ENCODE results near the gene RASL11A.
"Not testable (repeated sequence)": the region's sequence is repeated elsewhere in the genome, so short reads cannot be mapped to it uniquely, and the experiment has no call there.

The RASL11A gene

GRCh38 chr13:27300941-27301586, 30.4 kb downstream of the RASL11A start:
- no peak for DNase-seq

DNA sequence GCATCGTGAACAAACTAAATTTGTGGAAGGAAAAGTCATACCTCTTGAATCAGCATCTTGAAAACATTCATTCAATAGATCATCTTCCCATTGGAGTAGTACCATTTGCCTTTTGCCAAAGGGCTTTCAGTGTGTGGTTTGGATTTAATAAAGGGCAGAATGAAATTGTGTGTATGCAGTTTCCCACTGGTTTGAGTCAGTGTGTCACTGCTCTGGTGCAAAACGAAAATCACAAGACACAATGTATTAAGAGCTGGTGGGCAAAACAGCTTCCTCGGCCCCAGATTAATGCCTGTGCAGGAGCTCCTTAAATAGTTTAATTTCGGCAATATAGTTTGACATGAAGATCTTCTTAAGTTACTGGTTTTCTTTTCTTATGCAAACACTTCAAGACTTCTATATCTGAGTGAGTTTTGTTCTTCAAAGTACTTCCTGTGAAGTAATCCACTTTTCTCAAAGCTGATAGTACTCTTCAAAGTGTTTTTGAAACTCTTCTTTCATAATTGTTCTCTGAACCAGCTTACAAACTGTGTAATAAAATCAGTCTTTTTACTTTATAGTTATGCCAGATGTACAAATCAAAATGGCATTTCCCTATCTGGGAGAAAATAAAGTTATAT, 32.1 kb downstream of the RASL11A start:
- no peak for DNase-seq

DNA sequence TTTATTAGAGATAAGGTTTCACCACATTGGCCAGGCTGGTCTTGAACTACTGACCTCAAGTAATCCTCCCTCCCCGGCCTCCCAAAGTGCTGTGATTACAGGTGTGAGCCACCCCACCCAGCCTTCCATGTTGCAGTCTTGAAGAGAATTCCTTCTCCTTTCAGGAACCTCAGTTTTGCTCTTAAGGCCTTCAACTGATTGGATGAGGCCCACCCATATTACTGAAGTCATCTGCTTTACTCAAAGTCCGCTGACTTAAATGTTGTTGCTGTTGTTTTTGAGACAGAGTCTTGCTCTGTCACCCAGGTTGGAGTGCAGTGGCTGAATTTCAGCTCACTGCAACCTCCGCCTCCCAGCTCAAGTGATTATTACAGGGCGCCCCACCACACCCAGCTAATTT, 33.5 kb downstream of the RASL11A start:
- no peak for DNase-seq

- no peak for DNase-seq
These were observed 34.0 kb downstream of the RASL11A start for GRCh38 chr13:27304611-27305010.

DNA sequence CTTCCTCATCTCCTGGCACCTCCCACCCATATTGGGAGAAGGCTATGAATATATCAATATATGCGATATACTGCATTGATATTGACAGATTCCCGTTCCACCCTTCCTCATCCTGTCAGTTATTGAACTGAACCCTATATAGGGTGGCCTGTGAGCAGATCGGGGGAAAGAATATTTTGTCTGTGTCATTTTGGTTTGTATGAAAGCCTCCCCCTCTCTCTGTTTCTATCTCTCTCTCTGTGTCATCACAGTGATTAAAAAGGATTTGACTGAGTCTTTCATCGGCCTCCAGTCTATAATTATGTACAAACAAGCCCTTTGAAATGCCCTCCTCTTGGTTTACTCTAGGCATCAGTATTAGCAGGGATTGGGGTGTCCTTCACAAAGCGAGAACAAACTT, 35.7 kb downstream of the RASL11A start:
- DNase-seq, result no peak

DNA sequence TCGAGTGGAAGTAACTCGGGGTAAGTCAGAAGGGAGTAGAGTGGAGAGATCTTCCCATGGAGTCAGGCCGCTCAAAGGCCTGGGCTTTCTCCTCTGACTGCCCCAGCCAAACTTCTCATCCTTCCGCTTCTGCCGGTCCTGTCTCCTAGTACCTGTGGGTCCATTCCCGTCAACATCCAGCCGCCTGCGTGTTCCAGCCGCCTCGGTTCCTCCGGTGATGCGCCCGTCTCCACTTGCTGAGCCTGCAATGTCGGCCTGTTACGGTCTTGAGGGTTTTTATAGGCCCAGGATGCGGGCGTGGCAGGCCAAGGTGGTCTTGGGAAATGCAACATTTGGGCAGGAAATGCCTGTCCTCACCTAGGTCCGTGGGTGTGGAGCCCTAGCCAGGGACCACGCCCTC, 38.3 kb downstream of the RASL11A start:
- no peak for DNase-seq

DNA sequence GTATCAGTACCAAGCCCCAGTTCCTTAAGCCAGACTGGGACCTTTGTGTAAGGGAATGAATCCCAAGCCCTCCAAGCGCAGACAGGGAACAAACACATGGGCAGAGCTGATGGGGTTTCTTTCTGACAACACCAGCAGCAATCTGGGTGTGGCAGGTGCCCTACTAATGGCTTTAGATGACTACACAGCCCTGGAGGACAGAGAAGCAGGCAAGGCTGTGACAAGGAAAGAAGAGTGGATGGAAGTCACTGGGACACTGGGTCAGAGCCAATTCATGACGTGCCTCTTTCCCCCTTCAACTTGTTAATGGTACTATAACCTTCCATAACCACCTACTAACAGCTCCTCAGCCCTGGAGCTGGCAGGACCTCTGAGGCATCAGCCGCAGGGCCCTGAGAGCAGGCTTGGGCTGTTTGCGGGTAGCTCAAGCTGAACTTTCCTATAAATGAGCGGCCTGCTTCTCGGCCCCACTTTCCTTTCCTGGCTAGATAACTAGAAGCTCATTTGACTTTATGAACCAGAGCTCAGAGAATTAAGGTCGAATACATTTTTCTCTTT, 38.9 kb downstream of the RASL11A start:
- DNase-seq, result no peak

DNA sequence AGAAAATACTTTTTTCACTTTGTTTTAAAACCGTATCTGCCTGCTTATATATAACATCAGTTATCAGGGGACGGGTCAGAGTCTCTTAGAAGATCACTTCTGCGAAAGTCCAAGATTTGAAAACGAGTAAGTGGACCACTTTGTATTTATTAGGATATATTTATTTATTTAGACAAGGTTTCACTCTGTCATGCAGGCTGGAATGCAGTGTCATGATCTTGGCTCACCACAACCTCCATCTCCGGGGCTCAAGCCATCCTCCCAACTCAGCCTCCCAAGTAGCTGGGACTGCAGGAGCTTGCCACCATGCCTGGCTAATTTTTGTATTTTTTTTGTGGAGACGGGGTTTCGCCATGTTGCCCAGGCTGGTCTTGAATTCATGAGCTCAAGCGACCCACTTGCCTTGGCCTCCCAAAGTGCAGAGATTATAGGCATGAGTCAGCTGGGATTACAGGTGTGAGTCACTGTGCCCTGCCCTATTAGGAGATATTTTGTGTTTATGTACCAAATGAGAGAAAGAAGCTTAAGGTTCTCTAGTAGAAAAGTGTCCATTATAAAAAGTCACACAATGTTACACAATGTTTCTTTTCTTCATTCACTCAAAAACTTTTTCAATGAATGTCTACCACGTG, 39.5 kb downstream of the RASL11A start:
- no peak for DNase-seq

DNA sequence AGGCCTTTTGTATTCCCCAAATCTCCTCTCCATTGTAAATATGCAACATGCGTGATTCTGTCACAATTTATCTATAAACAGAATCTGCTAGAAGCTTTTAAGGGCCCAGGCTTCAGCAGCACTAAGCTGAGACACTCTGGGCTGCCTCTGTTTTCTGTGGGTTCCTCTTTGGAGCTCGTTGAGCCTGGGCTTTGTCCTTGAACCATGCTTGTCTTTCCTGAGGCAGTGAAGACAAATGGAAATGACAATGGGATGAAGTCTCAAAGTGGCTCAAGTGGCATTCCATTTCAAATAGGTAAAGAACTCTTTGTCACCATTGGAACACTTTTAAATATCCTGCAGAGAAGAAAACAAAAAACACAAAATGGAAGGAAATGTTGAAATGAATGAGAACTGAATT, 40.3 kb downstream of the RASL11A start:
- no peak for DNase-seq

GRCh38 chr13:27311518-27312210, 41.0 kb downstream of the RASL11A start:
- DNase-seq, result no peak

- DNase-seq, result no peak
These were observed 43.1 kb downstream of the RASL11A start for GRCh38 chr13:27313770-27314169.

DNA sequence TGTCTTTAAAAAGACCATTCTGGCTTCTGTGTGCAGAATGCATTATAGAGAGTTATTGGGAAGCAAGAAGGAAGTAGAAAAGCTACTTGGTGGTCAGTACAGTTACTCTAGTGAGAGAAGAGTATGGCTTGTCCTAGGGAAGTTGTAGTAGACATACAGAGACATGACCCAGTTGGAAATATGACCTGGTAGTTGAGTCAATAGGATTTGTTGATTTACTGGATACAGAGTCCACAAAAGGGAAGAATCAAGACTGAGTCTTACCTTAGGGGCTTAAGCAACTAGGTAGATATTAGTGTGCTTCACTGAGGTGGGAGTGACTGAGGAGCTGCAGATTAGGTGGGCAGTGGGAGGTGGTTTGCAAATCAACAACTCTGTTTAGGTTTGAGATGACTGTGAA, 48.8 kb downstream of the RASL11A start:
- no peak for DNase-seq

- DNase-seq, result no peak
These were observed 51.1 kb downstream of the RASL11A start for GRCh38 chr13:27321468-27322431.

GRCh38 chr13:27322443-27322842, 51.8 kb downstream of the RASL11A start:
- DNase-seq, result not testable (repeated sequence)

Measured in activated CD4-positive, alpha-beta T cell treated with anti-CD3 and anti-CD28 coated beads, Interleukin-2, amount 50 U/mL, for 1 hour (primary cell).